ENCODE data around the gene PCBP2.

PCBP2 gene

DNA sequence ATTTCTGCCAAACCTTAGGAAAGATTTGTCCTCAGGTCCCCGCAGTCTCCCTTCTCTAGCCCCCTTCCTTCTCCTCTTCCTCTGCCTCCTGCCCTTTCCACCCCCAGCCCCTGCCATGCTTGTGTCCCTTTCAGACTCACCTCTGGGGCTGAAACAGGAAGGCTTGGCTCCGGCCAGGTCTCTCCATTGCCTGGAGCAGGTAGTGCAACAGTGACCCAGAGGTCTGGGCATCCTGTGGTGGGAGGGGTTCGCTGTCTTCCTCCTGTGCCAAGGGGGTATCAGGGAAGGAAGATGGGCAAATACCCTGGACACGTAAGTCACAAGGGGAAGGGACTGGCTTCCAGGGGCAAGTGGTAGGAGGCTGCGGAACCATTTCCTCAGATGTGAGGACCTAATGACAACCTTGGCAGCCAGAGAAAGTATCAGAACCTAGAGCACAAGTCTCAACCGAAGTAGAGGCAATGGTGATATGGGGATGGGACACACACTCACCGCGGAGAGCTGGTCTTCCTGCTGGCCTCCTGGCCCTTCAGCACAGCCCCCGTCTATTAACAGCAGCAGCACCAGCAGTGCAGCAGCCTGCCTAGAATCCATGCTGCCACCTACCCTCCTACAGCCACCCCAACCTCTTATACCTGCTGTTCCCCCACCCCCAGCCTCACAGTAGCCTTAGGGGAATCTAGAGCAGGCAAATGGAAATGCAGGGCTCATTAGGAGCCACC, 55.1 kb downstream of the PCBP2 start, which contains the start of gene NPFF:
NPFF (minus strand) TSS at position 604 of the 722 bp plus-strand sequence; CDS start at position 594, 10 bp downstream.
- no peak for DNase-seq (ENCODE audit: low read depth in 2 of 2, low spot score in 1 of 2)

GRCh38 chr12:53507603-53507885, 55.6 kb downstream of the PCBP2 start:
- no peak for DNase-seq (ENCODE audit: low read depth in 2 of 2, low spot score in 1 of 2)

DNA sequence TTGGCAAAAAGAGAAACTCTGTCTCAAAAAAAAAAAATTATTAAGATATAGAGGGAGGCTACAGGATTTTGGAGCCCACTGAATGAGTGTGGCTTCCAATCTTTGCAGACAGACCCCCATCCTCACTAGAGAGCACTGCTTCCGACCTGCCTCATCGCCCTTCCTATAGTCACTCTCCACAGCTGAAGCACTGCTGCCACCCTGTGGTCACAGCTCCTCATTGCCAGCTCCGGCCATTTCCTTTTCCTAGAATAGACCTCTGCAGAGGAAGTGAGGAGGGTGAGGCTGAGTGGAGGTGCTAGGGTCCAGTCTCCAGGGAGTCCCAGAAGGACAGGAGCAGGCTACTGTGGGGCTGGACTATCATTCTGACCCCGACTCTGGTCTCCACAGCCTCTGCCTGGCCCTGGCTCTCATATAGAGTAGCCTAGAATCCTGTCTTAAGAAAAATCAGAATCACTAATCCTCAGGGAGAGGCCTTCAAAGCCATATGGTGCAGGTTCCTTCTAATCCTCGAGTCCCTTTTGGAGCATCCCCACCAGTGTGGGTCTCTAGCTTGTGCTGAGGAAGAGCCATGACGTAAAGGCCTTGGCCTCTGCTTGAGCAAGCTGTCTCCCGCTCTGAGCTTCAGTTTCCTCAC, 56.8 kb downstream of the PCBP2 start:
- peak; percentile 64 to 68 for DNase-seq (ENCODE audit: low read depth in 2 of 2, low spot score in 1 of 2)

- DNase-seq (ENCODE audit: low read depth in 2 of 2, low spot score in 1 of 2), result no peak
Observed at GRCh38 chr12:53510181-53510812, 58.4 kb downstream of the PCBP2 start.

DNA sequence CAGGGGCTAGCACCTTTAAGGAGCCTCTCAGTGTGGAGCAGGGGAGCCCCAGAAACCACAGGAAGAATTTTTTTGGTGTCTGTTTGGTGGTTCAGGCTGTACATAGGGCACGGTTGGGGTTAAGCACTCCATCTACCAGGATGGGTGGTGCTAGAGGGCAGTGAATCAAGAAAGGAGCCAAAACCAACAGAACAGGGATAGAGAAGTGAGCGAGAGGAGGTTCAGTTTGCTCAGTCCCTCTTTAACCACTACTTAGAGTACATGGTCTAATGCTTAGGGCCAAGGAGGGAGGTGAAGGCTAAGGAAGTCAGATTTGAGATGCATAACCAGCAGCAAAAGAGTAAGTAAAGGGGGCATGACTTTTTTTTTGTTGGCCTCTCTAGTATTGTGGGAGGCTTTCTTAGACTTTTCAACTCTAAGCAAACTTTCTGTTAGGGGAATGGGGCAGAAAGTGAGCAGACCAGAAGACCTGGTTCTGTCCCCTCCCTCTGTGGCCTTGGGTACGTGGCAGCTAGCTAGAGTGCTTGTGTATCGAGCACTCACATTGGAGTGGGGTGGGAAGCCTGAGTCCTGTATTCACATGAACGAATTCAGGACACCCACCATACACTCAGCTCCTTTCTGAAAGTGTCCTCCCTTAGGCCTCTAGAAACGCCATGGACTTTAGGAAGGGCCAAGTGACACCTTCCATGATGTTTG, 62.0 kb downstream of the PCBP2 start:
- DNase-seq (ENCODE audit: low read depth in 2 of 2, low spot score in 1 of 2), result no peak

DNA sequence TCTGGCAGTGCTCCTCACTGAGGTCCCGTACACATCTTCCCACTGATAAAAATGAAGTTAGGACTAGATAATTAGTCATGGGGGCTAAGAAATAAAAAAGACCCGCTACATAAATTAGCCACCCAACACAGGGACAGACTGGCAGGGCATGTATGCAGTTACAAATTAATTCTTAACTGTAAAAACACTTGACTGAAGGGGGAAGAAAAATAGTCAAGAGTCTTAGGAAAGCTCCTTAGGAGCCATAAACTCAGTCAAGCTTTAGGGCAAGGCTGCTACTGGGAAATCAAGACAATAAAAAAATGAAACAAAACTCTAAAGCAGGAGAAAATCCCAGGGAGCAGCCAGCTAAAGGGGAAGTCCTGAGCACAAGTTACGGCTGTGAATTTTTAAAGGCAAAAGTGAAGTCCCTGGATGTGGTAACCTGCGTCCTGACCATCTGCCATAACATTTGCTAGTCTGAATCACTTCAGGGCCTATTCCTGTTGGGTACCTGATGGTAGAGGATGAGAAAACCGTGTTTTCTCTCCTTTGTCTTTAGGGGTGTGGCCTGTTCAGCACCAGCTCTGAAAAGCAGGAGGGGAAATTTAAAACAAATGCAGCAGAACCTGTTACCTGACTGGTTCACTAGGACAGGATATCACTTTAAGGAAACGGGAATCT, 62.9 kb downstream of the PCBP2 start:
- no peak for DNase-seq (ENCODE audit: low read depth in 2 of 2, low spot score in 1 of 2)

- no peak for DNase-seq (ENCODE audit: low read depth in 2 of 2, low spot score in 1 of 2)
Observed at GRCh38 chr12:53515291-53515680, 63.4 kb downstream of the PCBP2 start.

DNA sequence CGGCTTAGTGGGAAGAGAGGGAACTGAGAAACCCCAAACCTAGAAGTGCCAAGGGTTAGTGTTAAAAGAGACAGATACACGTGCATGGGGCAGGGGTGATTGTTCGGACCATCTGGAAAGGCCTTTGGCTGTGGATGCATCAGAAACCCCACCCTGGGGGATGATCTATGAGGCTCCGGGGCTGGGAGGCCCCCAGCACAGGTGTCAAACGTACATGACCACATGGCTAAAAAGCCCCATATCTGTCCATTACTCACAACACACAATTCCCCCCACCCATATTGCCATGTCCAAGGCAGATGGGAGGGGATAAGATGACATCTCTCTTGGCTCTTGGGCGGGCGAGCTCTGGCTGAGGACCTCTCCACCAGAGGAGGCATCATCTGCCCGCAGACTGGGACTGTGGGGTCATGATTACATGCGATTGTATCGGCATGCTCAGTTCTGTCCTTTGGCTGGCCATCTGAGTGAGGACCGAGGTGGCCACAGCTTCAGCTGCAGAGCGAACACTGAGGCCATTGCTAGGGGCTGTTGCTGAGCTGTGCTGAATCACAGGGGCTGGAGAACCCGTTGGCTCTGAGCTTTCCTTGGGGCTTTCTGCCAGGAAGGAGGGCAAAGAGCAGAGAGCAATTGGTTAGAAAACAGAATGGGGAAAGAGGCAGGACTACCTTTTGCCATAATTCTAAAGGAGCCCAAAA, 65.0 kb downstream of the PCBP2 start:
- no peak for DNase-seq (ENCODE audit: low read depth in 2 of 2, low spot score in 1 of 2)

GRCh38 chr12:53518381-53518780, 66.5 kb downstream of the PCBP2 start:
- DNase-seq (ENCODE audit: low read depth in 2 of 2, low spot score in 1 of 2), result no peak

DNA sequence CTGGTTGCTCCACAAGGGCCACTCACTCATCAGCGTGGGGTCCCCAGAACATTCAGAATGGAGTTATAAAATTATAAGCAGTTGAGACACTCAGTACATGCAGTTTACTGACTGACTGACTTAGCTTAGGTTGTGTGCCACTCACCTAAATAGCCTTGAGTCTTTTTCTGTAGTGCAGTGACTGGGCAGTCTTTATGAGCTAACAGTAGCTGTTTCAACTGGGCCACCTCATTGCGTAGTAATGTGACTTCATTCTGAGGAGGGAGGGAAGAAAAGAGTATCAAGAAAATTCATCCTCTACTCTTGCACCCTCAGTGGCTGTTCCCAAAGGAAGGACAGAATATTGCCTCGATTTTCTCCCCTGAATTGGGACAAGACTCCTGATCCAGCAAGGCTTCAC, 71.2 kb downstream of the PCBP2 start:
- DNase-seq (ENCODE audit: low read depth in 2 of 2, low spot score in 1 of 2), result no peak

DNA sequence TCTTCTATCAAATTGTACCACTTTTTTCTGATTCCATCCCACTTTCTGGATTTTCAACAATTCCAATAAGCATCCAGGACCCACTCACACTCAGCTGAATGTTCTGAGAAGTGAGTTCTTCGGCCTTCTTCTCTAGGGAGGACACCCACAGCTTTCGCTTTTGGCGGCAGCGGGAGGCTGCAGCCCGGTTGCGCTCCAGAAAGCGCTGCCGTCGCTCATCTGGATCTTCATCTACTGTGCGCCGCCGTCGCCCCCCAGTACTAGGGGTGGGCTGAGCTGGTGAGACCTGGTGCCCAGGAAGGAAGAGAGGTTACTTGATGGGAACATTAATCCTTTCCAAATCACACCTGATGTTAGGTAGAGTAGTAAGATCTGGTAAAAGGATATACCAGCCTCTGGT, 72.6 kb downstream of the PCBP2 start:
- no peak for DNase-seq (ENCODE audit: low read depth in 2 of 2, low spot score in 1 of 2)

DNA sequence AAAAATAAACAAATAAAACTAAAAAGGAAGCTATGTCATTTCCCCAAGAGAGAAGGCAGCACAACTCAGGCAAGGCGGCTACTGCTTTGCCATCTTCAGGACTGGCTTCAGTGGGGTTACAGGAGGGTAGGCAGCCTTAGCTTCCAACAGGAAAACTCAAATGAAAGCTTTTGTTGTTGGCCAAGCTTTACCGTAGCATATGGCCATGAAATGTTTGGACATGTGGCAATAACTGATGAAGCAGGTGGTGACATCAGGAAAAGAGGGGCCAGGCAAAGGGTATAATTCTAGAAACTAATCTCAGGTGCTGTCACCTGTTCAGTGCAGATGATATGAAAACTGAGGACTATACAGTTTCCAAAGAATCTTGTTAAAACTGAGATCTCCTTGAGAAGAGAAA, 78.2 kb downstream of the PCBP2 start:
- no peak for DNase-seq (ENCODE audit: low read depth in 2 of 2, low spot score in 1 of 2)

Measured in stimulated activated CD8-positive, alpha-beta memory T cell treated with anti-CD3 and anti-CD28 coated beads, Interleukin-4, amount 100 ng/mL, for 4 hours (primary cell).